Heart right ventricle (tissue), 16 donors: ENCODE data around the gene PEX10. TPM values are rescaled to one million over a fixed set of nuclear protein-coding genes. Genes with fewer than 3 reads are reported as not detected.

Source experiments
- ATAC-seq, 8 donors: fragments of 200-7000 bp; cut with Tn5 transposase; one replicate each; pipeline ENCODE4 v1.9.1; 2020; ENCODE audit warnings: mild to moderate bottlenecking in 8 of 8, moderate library complexity in 8 of 8, moderate number of reproducible peaks in 1 of 8
- DNase-seq, 2 donors: peaks; one replicate each; pipeline ENCODE4 v3.0.0-alpha.2; 2020
- H3K27ac ChIP-seq, 10 donors: fragments of 200-600 bp; sonication (generic) in 2 of 10; one replicate each; pipeline versions ENCODE4 v1.5.0 to v1.8.0; 2020 to 2022; ENCODE audit warnings: mild to moderate bottlenecking in 3 of 10
- H3K27me3 ChIP-seq, 7 donors: fragments of 200-600 bp; one replicate each; pipeline ENCODE4 v1.8.0; 2021 to 2022; ENCODE audit warnings: mild to moderate bottlenecking in 2 of 7
- H3K36me3 ChIP-seq, 9 donors: fragments of 200-600 bp; sonication (generic) in 1 of 9; one replicate each; pipeline versions ENCODE4 v1.5.0 to v1.8.0; 2020 to 2022; ENCODE audit warnings: mild to moderate bottlenecking in 2 of 9
- H3K4me1 ChIP-seq, 9 donors: fragments of 200-600 bp; sonication (generic) in 1 of 9; one replicate each; pipeline versions ENCODE4 v1.5.0 to v1.8.0; 2020 to 2022; ENCODE audit warnings: mild to moderate bottlenecking in 4 of 9
- H3K4me3 ChIP-seq, 10 donors: fragments of 200-600 bp; sonication (generic) in 2 of 10; one replicate each; pipeline versions ENCODE4 v1.5.0 to v1.8.0; 2020 to 2022; ENCODE audit warnings: mild to moderate bottlenecking in 7 of 10, moderate library complexity in 2 of 10
- H3K9me3 ChIP-seq, 11 donors: fragments of 200-600 bp in 10 of 11; sonication (generic) in 2 of 11; one replicate each; pipeline versions ENCODE4 v1.5.0 to v1.8.0; 2013 to 2022; ENCODE audit warnings: mild to moderate bottlenecking in 2 of 11, control low read depth in 1 of 11, moderate library complexity in 1 of 11
- WGBS, 2 donors: extraction: QIAGEN DNeasy Blood & Tissue Kit; methylation state at CpG; one replicate each; pipeline ENCODE4 v1.1.7; 2013; ENCODE audit warnings: inconsistent platforms in 1 of 2; 5-methylcytosine and 5-hydroxymethylcytosine counted together
- intact Hi-C, 10 donors: fragments of 100-400 bp; cut with DNase I; formaldehyde crosslinking; loops; one replicate each; pipeline versions ENCODE4 v1.11.1 to v1.14.2; 2022
- polyA plus RNA-seq, 2 donors: library from polyadenylated mRNA; stranded (reverse); fragments of 200-250 nt; gene quantifications; one replicate each; pipeline ENCODE4 v1.2.3, GENCODE V29; 2013
- total RNA-seq, 10 donors: library from RNA; stranded (reverse); fragmentation: NEBNext Ultra II Directional in 3 of 10; extraction: Animal tissue kit (Norgen Biotek cat#: 25700) in 3 of 10; gene quantifications; one replicate each; pipeline versions ENCODE4 v1.2.1 to v1.2.4, GENCODE V29; 2021 to 2023
- TF ChIP-seq, protein P1 (sequence below), 9 donors: fragments of 200-600 bp; sonication (generic) in 2 of 9; IDR thresholded peaks; one replicate each; pipeline versions ENCODE4 v1.5.0 to v1.8.0; 2021 to 2022; ENCODE audit warnings: antibody characterized with exemption in 9 of 9, mild to moderate bottlenecking in 5 of 9, moderate library complexity in 1 of 9
- donor health status: Arrhythmogenic right ventricular cardiomyopathy.
- donor health status: ischemic (EF 13 %, LVEDD 7.1; RV severe dilation, severe dysfunction).
- donor health status: healthy with polysubstance abuse.
- donor health status: DM: no; HTN: yes; CAD: no.
- donor health status: DM: no; HTN: no; CAD: no.
- donor health status: ischemic (EF 25% LVEDD 6.9; RV normal size, moderate dysfunction).
- donor health status: ischemic (EF 25% LVEDD 5.7; RV mildly dilated, moderate dysfunction).
- donor health status: healthy.
- donor health status: DM: yes; HTN: yes; CAD: no.
- donor health status: Ischemic cardiomyopathy.
- donor health status: ischemic (EF 35%, LVEDD 5.7; RV mildly dilated, moderate dysfunction).
- donor health status: nonischemic (EF 11% LVEDD 7.7; RV severe dilation, severe dysfunction).
- donor health status: DM: yes; HTN: yes; CAD: no.
- donor health status: PGD.
- donor health status: ischemic (EF 29% LVEDD 5.4; RV normal size, mild dysfunction).
- donor health status: nonischemic (EF 23%, LVEDD 6.1; RV moderate dilation, normal function).

PEX10 gene
- total and polyA plus RNA-seq, 12 donors = 13.7 to 26.0 (median 18.5) TPM

- ATAC-seq (no peak), DNase-seq (no peak)
- Histone ChIP-seq H3K4me3 (no peak overlapping the region), H3K4me1 (no peaks in the 10 kb centered on the region), H3K27me3 (peaks cover 6 to 54% (median 34%) of the 10 kb centered on the region in 7 donors), H3K36me3 (no peaks in the 10 kb centered on the region), H3K27ac (no peak overlapping the region), H3K9me3 (no peaks in the 10 kb centered on the region)
- WGBS, 2 donors = 73 to 78% methylated on average over 15 of the region's 15 CpGs
- TF ChIP-seq, protein P1, sequence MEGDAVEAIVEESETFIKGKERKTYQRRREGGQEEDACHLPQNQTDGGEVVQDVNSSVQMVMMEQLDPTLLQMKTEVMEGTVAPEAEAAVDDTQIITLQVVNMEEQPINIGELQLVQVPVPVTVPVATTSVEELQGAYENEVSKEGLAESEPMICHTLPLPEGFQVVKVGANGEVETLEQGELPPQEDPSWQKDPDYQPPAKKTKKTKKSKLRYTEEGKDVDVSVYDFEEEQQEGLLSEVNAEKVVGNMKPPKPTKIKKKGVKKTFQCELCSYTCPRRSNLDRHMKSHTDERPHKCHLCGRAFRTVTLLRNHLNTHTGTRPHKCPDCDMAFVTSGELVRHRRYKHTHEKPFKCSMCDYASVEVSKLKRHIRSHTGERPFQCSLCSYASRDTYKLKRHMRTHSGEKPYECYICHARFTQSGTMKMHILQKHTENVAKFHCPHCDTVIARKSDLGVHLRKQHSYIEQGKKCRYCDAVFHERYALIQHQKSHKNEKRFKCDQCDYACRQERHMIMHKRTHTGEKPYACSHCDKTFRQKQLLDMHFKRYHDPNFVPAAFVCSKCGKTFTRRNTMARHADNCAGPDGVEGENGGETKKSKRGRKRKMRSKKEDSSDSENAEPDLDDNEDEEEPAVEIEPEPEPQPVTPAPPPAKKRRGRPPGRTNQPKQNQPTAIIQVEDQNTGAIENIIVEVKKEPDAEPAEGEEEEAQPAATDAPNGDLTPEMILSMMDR (IDR thresholded peaks at IDR 0.05) = no peak
- intact Hi-C loops = no loop called here
These were observed 25.7 kb upstream of the PEX10 start for GRCh38 chr1:2438038-2438437.

GRCh38 chr1:2437617-2438016 is 25.3 kb upstream of the PEX10 start:
- H3K4me3 ChIP-seq = no peak overlapping the region
- TF ChIP-seq, protein P1 (IDR thresholded peaks at IDR 0.05) = no peak
- no peak for ATAC-seq
- H3K27ac ChIP-seq = no peak overlapping the region
- intact Hi-C loops = no loop called here
- H3K4me1 ChIP-seq = no peaks in the 10 kb centered on the region
- 85 to 86% methylated on average over 15 of the region's 15 CpGs for whole genome bisulfite sequencing, 2 donors
- no peak for DNase-seq
- peaks cover 2 to 54% (median 34%) of the 10 kb centered on the region in 7 donors for H3K27me3 ChIP-seq
- H3K36me3 ChIP-seq = no peaks in the 10 kb centered on the region
- no peaks in the 10 kb centered on the region for H3K9me3 ChIP-seq

DNA sequence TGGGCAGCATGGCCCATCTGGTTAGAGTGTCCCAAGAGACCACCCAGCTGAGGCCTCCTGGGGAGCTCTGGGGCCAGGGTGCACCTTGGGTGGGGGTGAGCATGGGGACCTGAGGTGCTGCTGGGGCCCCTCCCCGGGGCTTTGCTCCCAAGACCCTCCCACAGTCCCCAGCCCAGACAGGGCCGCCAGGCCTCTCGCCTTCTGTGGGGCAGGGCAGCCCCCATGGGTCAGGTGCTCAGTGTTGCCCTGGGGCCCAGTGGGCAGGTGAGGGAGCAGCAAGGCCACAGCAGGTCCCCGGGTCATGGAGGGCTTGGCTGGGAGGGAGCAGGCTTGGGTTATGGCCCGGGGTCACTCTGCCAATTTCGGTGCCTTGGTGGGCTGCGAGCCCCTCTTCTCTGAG is 24.5 kb upstream of the PEX10 start:
- Histone ChIP-seq H3K27ac (no peak overlapping the region), H3K36me3 (no peaks in the 10 kb centered on the region), H3K9me3 (no peaks in the 10 kb centered on the region), H3K4me3 (no peak overlapping the region), H3K27me3 (peaks cover 4 to 54% (median 33%) of the 10 kb centered on the region in 7 donors), H3K4me1 (no peaks in the 10 kb centered on the region)
- DNase-seq (no peak), ATAC-seq (no peak)
- TF ChIP-seq, protein P1 (IDR thresholded peaks at IDR 0.05) = no peak
- intact Hi-C loops = no loop called here
- WGBS, 2 donors = 79 to 86% methylated on average over 5 to 7 of the region's 7 CpGs

DNA sequence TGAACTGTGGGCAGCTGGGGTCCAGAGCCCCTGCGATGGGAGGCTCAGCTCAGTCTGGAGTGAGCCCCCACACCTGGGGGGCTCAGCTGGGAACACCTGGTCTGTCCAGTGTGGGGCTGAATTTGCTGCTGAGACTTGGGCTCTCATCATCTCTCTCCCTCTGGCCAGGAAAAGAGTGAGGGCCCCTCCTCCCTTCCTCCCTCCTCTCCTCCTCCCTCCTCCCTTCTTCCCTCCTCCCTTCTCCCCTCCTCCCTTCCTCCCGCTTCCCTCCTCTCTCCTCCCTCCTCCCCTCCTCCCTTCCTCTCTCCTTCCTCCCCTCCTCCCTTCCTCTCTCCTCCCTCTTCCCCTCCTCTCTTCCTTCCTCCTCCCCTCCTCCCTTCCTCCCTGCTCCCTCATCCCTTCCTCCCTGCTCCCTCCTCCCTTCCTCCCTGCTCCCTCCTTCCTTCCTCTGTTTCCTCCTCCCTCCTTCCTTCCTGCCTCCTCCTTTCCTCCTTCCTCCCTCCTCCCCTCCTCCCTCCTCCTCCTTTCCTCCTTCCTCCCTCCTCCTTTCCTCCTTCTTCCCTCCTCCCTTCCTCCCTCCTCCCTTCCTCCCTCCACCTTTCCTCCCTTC is 23.5 kb upstream of the PEX10 start:
- WGBS, 2 donors = 67 to 72% methylated on average over 1 of the region's 2 CpGs
- intact Hi-C loops = no loop called here
- DNase-seq (no peak), ATAC-seq (no peak)
- Histone ChIP-seq H3K4me3 (no peak overlapping the region), H3K4me1 (no peaks in the 10 kb centered on the region), H3K36me3 (no peaks in the 10 kb centered on the region), H3K9me3 (no peaks in the 10 kb centered on the region), H3K27ac (no peak overlapping the region), H3K27me3 (peaks cover 4 to 56% (median 34%) of the 10 kb centered on the region in 7 donors)
- TF ChIP-seq, protein P1 (IDR thresholded peaks at IDR 0.05) = no peak
